Muscle of leg (tissue), 11 donors: ENCODE measurements around the gene LTA. TPM values are rescaled to one million over a fixed set of nuclear protein-coding genes. Genes with fewer than 3 reads are reported as not detected.

Source experiments
- DNase-seq: peaks from one replicate; pipeline ENCODE4 v3.0.0; 2013
- H3K27ac ChIP-seq: one replicate; pipeline ENCODE4 v1.5.1; 2013; ENCODE audit warnings: mild to moderate bottlenecking, low read length, control low read depth
- H3K27me3 ChIP-seq: one replicate; pipeline ENCODE4 v1.6.1; 2013; ENCODE audit warnings: low read length; ENCODE audit not compliant: control insufficient read depth, insufficient read depth
- H3K36me3 ChIP-seq: one replicate; pipeline ENCODE4 v1.6.1; 2013; ENCODE audit warnings: low read length; ENCODE audit not compliant: control insufficient read depth, insufficient read depth
- H3K4me1 ChIP-seq: one replicate; pipeline ENCODE4 v1.6.1; 2013; ENCODE audit warnings: low read length; ENCODE audit not compliant: control insufficient read depth, insufficient read depth
- H3K4me3 ChIP-seq: one replicate; pipeline ENCODE4 v1.5.1; 2013; ENCODE audit warnings: low read length, control low read depth
- H3K9me3 ChIP-seq: replicated peaks from 2 replicates; pipeline ENCODE4 v1.6.1; 2013; ENCODE audit warnings: low read depth, low read length; ENCODE audit not compliant: control insufficient read depth
- WGBS: methylation state at CpG from one replicate; pipeline ENCODE4 v1.1.5; 2013; ENCODE audit warnings: missing lambda C conversion rate; ENCODE audit not compliant: insufficient coverage; 5-methylcytosine and 5-hydroxymethylcytosine counted together
- polyA plus RNA-seq, 8 donors: library from polyadenylated mRNA; unstranded; fragments of 120-200 nt; gene quantifications; one replicate each; pipeline versions ENCODE4 v1.2.1 to v1.2.3, GENCODE V29; 2013; ENCODE audit warnings: inconsistent platforms in 1 of 8, low replicate concordance in 1 of 8; ENCODE audit not compliant: insufficient read length in 8 of 8, insufficient read depth in 1 of 8
- total RNA-seq: library from RNA; stranded (reverse); fragments of 120-200 nt; gene quantifications from one replicate; pipeline ENCODE4 v1.2.4, GENCODE V29; 2013

Gene LTA
- total and polyA plus RNA-seq, 9 donors = 0.04 to 0.26 (median 0.19) TPM; not detected in 3

- DNase-seq = no peak
- Histone ChIP-seq H3K27ac (no peak overlapping the region), H3K4me3 (no peak overlapping the region), H3K27me3 (peaks cover 14% of the 10 kb centered on the region), H3K36me3 (no peaks in the 10 kb centered on the region), H3K4me1 (peaks cover 17% of the 10 kb centered on the region), H3K9me3 (no peaks in the 10 kb centered on the region)
- 100% methylated on average over 1 of the region's 8 CpGs for WGBS
Observed at GRCh38 chr6:31579546-31580437, 7.7 kb downstream of the LTA start.

- H3K27ac ChIP-seq = no peak overlapping the region
- H3K27me3 ChIP-seq = peaks cover 14% of the 10 kb centered on the region
- 26% methylated on average over 11 of the region's 11 CpGs for WGBS
- no peak for DNase-seq
- H3K4me1 ChIP-seq = peaks cover 15% of the 10 kb centered on the region
- no peaks in the 10 kb centered on the region for H3K9me3 ChIP-seq
- H3K4me3 ChIP-seq = peak overlapping the region; percentile 62
- H3K36me3 ChIP-seq = no peaks in the 10 kb centered on the region
Observed at GRCh38 chr6:31580438-31580740, 8.3 kb downstream of the LTA start.

GRCh38 chr6:31580807-31581433 lies 8.8 kb downstream of the LTA start:
- peaks cover 14% of the 10 kb centered on the region for H3K27me3 ChIP-seq
- no peaks in the 10 kb centered on the region for H3K36me3 ChIP-seq
- peak overlapping the region; percentile 62 for H3K4me3 ChIP-seq
- peak; percentile 92 for DNase-seq
- under 1% methylated on average over 54 of the region's 62 CpGs for WGBS
- peaks cover 17% of the 10 kb centered on the region for H3K4me1 ChIP-seq
- no peaks in the 10 kb centered on the region for H3K9me3 ChIP-seq
- H3K27ac ChIP-seq = peak overlapping the region; percentile 53

GRCh38 chr6:31581434-31582229 lies 9.5 kb downstream of the LTA start:
- Histone ChIP-seq H3K4me1 (peaks cover 17% of the 10 kb centered on the region), H3K27ac (peak overlapping the region; percentile 53), H3K27me3 (peaks cover 14% of the 10 kb centered on the region), H3K4me3 (peak overlapping the region; percentile 62), H3K9me3 (no peaks in the 10 kb centered on the region), H3K36me3 (no peaks in the 10 kb centered on the region)
- no peak for DNase-seq
- WGBS = 10% methylated on average over 12 of the region's 21 CpGs

- Histone ChIP-seq H3K9me3 (no peaks in the 10 kb centered on the region), H3K27ac (peak within 1 kb of the TSS; percentile 53), H3K4me3 (peak within 1 kb of the TSS; percentile 62), H3K27me3 (peaks cover 14% of the 10 kb centered on the region), H3K36me3 (no peaks in the 10 kb centered on the region), H3K4me1 (peaks cover 17% of the 10 kb centered on the region)
- no peak for DNase-seq
- 75% methylated on average over 1 of the region's 3 CpGs for WGBS
Observed at GRCh38 chr6:31582230-31582643, 10.1 kb downstream of the LTA start, which contains the start of gene LTB. Gene LTB (minus strand): TSS chr6:31582424. CDS start chr6:31582417, 7 bp downstream.

- Histone ChIP-seq H3K27ac (no peak overlapping the region), H3K4me1 (peaks cover 27% of the 10 kb centered on the region), H3K9me3 (no peaks in the 10 kb centered on the region), H3K27me3 (peaks cover 11% of the 10 kb centered on the region), H3K4me3 (no peak overlapping the region), H3K36me3 (no peaks in the 10 kb centered on the region)
- 61% methylated on average over 2 of the region's 2 CpGs for WGBS
- DNase-seq = no peak
Observed at GRCh38 chr6:31585491-31585890, 13.4 kb downstream of the LTA start.

GRCh38 chr6:31586008-31586407 lies 13.9 kb downstream of the LTA start, which contains the start of gene LST1:
Gene LST1 (plus strand): TSS chr6:31586277. CDS start chr6:31587300, 1,023 bp downstream.
- Histone ChIP-seq H3K36me3 (no peaks in the 10 kb centered on the region), H3K9me3 (no peaks in the 10 kb centered on the region), H3K4me3 (no peak within 1 kb of the TSS), H3K4me1 (peaks cover 25% of the 10 kb centered on the region), H3K27ac (no peak within 1 kb of the TSS), H3K27me3 (peaks cover 11% of the 10 kb centered on the region)
- no CpG with 5 or more reads among the region's 1 CpG for WGBS
- DNase-seq = peak; percentile 47

- 69% methylated on average over 7 of the region's 9 CpGs for WGBS
- H3K27ac ChIP-seq = no peak overlapping the region
- H3K4me1 ChIP-seq = peaks cover 18% of the 10 kb centered on the region
- peak; percentile 45 for DNase-seq
- no peak overlapping the region for H3K4me3 ChIP-seq
- no peaks in the 10 kb centered on the region for H3K36me3 ChIP-seq
- H3K9me3 ChIP-seq = no peaks in the 10 kb centered on the region
- H3K27me3 ChIP-seq = peaks cover 4% of the 10 kb centered on the region
Observed at GRCh38 chr6:31586599-31587281, 14.7 kb downstream of the LTA start.

- peaks cover 17% of the 10 kb centered on the region for H3K4me1 ChIP-seq
- DNase-seq = no peak
Observed at GRCh38 chr6:31587791-31588777, 16.0 kb downstream of the LTA start.

More at GRCh38 chr6:31587791-31588777, 16.0 kb downstream of the LTA start:
- Histone ChIP-seq H3K36me3 (no peaks in the 10 kb centered on the region), H3K4me3 (no peak overlapping the region), H3K27me3 (no peaks in the 10 kb centered on the region), H3K27ac (no peak overlapping the region), H3K9me3 (no peaks in the 10 kb centered on the region)
- 51% methylated on average over 10 of the region's 12 CpGs for WGBS
